Tibial nerve (tissue), 4 donors: ENCODE data around the gene ARSJ. TPM values are rescaled to one million over a fixed set of nuclear protein-coding genes. Genes with fewer than 3 reads are reported as not detected.
A peak's percentile ranks its signal among the peaks of the same experiment; 100 is the strongest.

Source experiments
- DNase-seq, 2 donors: peaks; one replicate each; pipeline ENCODE4 v3.0.0-alpha.2; 2019; ENCODE audit warnings: low spot score in 2 of 2
- H3K27ac ChIP-seq, 4 donors: fragments of 200-600 bp; sonication (generic) in 3 of 4; one replicate each; pipeline ENCODE4 v1.5.1; 2017 to 2019; ENCODE audit warnings: mild to moderate bottlenecking in 1 of 4
- H3K27me3 ChIP-seq, 2 donors: fragments of 200-600 bp; sonication (generic) in 1 of 2; one replicate each; pipeline versions ENCODE4 v1.5.1 to v1.6.0; 2017 to 2019
- H3K36me3 ChIP-seq, 3 donors: fragments of 200-600 bp; sonication (generic); one replicate each; pipeline ENCODE4 v1.5.1; 2018 to 2019
- H3K4me1 ChIP-seq, 4 donors: fragments of 200-600 bp; sonication (generic) in 3 of 4; one replicate each; pipeline ENCODE4 v1.5.1; 2017 to 2019
- H3K4me3 ChIP-seq, 4 donors: fragments of 200-600 bp; sonication (generic) in 3 of 4; one replicate each; pipeline ENCODE4 v1.5.1; 2017 to 2019; ENCODE audit warnings: mild to moderate bottlenecking in 1 of 4, moderate library complexity in 1 of 4
- H3K9me3 ChIP-seq, 4 donors: fragments of 200-600 bp; sonication (generic) in 3 of 4; one replicate each; pipeline ENCODE4 v1.5.1; 2017 to 2019
- CTCF ChIP-seq, 5 experiments: fragments of 200-600 bp in 3 of 5; fragments of 450-650 bp in 2 of 5; sonication (generic) in 3 of 5; IDR thresholded peaks; one replicate each; pipeline ENCODE4 v1.5.1; 2016 to 2019; ENCODE audit warnings: antibody characterized with exemption in 5 of 5, mild to moderate bottlenecking in 3 of 5, moderate library complexity in 2 of 5
- EP300 ChIP-seq, 2 donors: sonication (generic); formaldehyde crosslinking; IDR thresholded peaks; one replicate each; pipeline ENCODE4 v1.6.1; 2017; ENCODE audit warnings: antibody characterized with exemption in 2 of 2, mild to moderate bottlenecking in 1 of 2
- POLR2A ChIP-seq, 2 donors: fragments of 450-650 bp; IDR thresholded peaks; one replicate each; pipeline ENCODE4 v1.6.1; 2017; ENCODE audit warnings: antibody characterized with exemption in 2 of 2, mild to moderate bottlenecking in 2 of 2, moderate library complexity in 2 of 2
- WGBS, 2 donors: methylation state at CpG; one replicate each; pipeline ENCODE4 v1.1.5; 2018; 5-methylcytosine and 5-hydroxymethylcytosine counted together
- total RNA-seq, 4 donors: library from RNA; depleted of rRNA; stranded (reverse); fragments of >200 nt; gene quantifications; one replicate each; pipeline ENCODE4 v1.1.0, GENCODE V29; 2016

Gene ARSJ
- total RNA-seq, 4 donors from 2014 or later = 1.8 to 5.5 (median 2.1) TPM

GRCh38 chr4:113962016-113962347 lies 17.5 kb downstream of the ARSJ start:
- Histone ChIP-seq H3K36me3 (no peaks in the 10 kb centered on the region), H3K4me3 (no peak overlapping the region), H3K27ac (no peak overlapping the region), H3K27me3 (no peaks in the 10 kb centered on the region), H3K9me3 (no peaks in the 10 kb centered on the region), H3K4me1 (peaks cover 0 to 21% (median 0%) of the 10 kb centered on the region in 4 donors)
- TF ChIP-seq EP300 (IDR thresholded peaks at IDR 0.05) (no peak), POLR2A (IDR thresholded peaks at IDR 0.05) (no peak), CTCF (IDR thresholded peaks at IDR 0.05) (no peak)
- WGBS, 2 donors = 68 to 71% methylated on average over 2 of the region's 2 CpGs
- no peak for DNase-seq

- H3K27me3 ChIP-seq = no peaks in the 10 kb centered on the region
- H3K36me3 ChIP-seq = no peaks in the 10 kb centered on the region
- TF ChIP-seq EP300 (IDR thresholded peaks at IDR 0.05) (no peak), POLR2A (IDR thresholded peaks at IDR 0.05) (no peak), CTCF (IDR thresholded peaks at IDR 0.05) (no peak)
- DNase-seq = no peak
- no peaks in the 10 kb centered on the region for H3K9me3 ChIP-seq
- H3K4me1 ChIP-seq = peaks cover 0 to 21% (median 0%) of the 10 kb centered on the region in 4 donors
- 72 to 79% methylated on average over 3 of the region's 3 CpGs for WGBS, 2 donors
- no peak overlapping the region for H3K27ac ChIP-seq
- no peak overlapping the region for H3K4me3 ChIP-seq
Measured at GRCh38 chr4:113960684-113961321, 18.6 kb downstream of the ARSJ start.

- peak overlapping the region in 2 of 4 donors; percentile 14 to 65 for H3K27ac ChIP-seq
- no peak for TF ChIP-seq CTCF (IDR thresholded peaks at IDR 0.05)
- no peak for TF ChIP-seq POLR2A (IDR thresholded peaks at IDR 0.05)
- no peak for TF ChIP-seq EP300 (IDR thresholded peaks at IDR 0.05)
Measured at GRCh38 chr4:113959539-113959937, 19.9 kb downstream of the ARSJ start.

GRCh38 chr4:113958766-113959538 lies 20.5 kb downstream of the ARSJ start:
- DNase-seq = no peak
- 33 to 40% methylated on average over 8 of the region's 8 CpGs for WGBS, 2 donors
- no peak for TF ChIP-seq EP300 (IDR thresholded peaks at IDR 0.05)
- TF ChIP-seq POLR2A (IDR thresholded peaks at IDR 0.05) = no peak
- no peak for TF ChIP-seq CTCF (IDR thresholded peaks at IDR 0.05)
- Histone ChIP-seq H3K27me3 (no peaks in the 10 kb centered on the region), H3K9me3 (no peaks in the 10 kb centered on the region), H3K27ac (peak overlapping the region in 2 of 4 donors; percentile 14 to 65), H3K4me3 (peak overlapping the region in 1 of 4 donors; percentile 15), H3K36me3 (no peaks in the 10 kb centered on the region), H3K4me1 (peaks cover 0 to 21% (median 0%) of the 10 kb centered on the region in 4 donors)

More at GRCh38 chr4:113959539-113959937, 19.9 kb downstream of the ARSJ start:
- H3K4me1 ChIP-seq = peaks cover 0 to 21% (median 0%) of the 10 kb centered on the region in 4 donors
- H3K9me3 ChIP-seq = no peaks in the 10 kb centered on the region
- no peak overlapping the region for H3K4me3 ChIP-seq
- H3K27me3 ChIP-seq = no peaks in the 10 kb centered on the region
- no peaks in the 10 kb centered on the region for H3K36me3 ChIP-seq
- no peak for DNase-seq

- Histone ChIP-seq H3K27me3 (no peaks in the 10 kb centered on the region), H3K4me1 (peaks cover 0 to 21% (median 0%) of the 10 kb centered on the region in 4 donors), H3K4me3 (no peak overlapping the region), H3K36me3 (no peaks in the 10 kb centered on the region), H3K27ac (no peak overlapping the region), H3K9me3 (no peaks in the 10 kb centered on the region)
- WGBS, 2 donors = 88 to 89% methylated on average over 3 of the region's 3 CpGs
- no peak for TF ChIP-seq POLR2A (IDR thresholded peaks at IDR 0.05)
- TF ChIP-seq CTCF (IDR thresholded peaks at IDR 0.05) = no peak
- TF ChIP-seq EP300 (IDR thresholded peaks at IDR 0.05) = no peak
- DNase-seq = no peak
Measured at GRCh38 chr4:113957956-113958355, 21.5 kb downstream of the ARSJ start.
